DND-41 (cell line): ENCODE results near the gene PID1.

Experiments used
- CTCF ChIP-seq: IDR thresholded peaks from 2 replicates; pipeline ENCODE4 v1.5.1; 2012; ENCODE audit warnings: borderline replicate concordance, low read length, moderate library complexity, mild to moderate bottlenecking; ENCODE audit not compliant: poor library complexity, severe bottlenecking; ENCODE audit errors: extremely low read depth
- EZH2 ChIP-seq: IDR thresholded peaks from 3 replicates; pipeline ENCODE4 v1.6.1; 2012; ENCODE audit warnings: borderline replicate concordance, low read depth, mild to moderate bottlenecking, moderate library complexity, low read length, inconsistent platforms; ENCODE audit not compliant: severe bottlenecking

- TF ChIP-seq CTCF: no peak
- TF ChIP-seq EZH2: no peak
These were observed 101.3 kb downstream of the PID1 start for GRCh38 chr2:229169751-229170150.
